SIG-M5 treated with dmso at 0.1 percent for 504 hours (cell line): ENCODE data around the gene GCC1.

Experiments
- DNase-seq: peaks from one replicate; lab custom pipeline; 2025; ENCODE audit not compliant: unreplicated experiment; lab: John Stamatoyannopoulos, UW

GCC1 gene, protein sequence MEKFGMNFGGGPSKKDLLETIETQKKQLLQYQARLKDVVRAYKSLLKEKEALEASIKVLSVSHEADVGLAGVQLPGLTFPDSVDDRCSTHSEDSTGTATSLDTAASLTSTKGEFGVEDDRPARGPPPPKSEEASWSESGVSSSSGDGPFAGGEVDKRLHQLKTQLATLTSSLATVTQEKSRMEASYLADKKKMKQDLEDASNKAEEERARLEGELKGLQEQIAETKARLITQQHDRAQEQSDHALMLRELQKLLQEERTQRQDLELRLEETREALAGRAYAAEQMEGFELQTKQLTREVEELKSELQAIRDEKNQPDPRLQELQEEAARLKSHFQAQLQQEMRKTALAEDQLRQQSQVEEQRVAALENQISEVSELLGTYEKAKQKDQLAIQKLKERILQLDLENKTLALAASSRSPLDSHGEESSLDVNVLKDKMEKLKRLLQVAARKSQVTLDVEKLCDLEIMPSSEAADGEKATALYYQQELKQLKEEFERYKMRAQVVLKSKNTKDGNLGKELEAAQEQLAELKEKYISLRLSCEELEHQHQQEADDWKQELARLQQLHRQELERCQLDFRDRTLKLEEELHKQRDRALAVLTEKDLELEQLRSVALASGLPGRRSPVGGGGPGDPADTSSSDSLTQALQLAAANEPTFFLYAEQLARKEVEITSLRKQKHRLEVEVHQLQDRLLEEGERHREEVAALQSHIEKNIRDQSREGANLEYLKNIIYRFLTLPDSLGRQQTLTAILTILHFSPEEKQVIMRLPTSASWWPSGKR

DNA sequence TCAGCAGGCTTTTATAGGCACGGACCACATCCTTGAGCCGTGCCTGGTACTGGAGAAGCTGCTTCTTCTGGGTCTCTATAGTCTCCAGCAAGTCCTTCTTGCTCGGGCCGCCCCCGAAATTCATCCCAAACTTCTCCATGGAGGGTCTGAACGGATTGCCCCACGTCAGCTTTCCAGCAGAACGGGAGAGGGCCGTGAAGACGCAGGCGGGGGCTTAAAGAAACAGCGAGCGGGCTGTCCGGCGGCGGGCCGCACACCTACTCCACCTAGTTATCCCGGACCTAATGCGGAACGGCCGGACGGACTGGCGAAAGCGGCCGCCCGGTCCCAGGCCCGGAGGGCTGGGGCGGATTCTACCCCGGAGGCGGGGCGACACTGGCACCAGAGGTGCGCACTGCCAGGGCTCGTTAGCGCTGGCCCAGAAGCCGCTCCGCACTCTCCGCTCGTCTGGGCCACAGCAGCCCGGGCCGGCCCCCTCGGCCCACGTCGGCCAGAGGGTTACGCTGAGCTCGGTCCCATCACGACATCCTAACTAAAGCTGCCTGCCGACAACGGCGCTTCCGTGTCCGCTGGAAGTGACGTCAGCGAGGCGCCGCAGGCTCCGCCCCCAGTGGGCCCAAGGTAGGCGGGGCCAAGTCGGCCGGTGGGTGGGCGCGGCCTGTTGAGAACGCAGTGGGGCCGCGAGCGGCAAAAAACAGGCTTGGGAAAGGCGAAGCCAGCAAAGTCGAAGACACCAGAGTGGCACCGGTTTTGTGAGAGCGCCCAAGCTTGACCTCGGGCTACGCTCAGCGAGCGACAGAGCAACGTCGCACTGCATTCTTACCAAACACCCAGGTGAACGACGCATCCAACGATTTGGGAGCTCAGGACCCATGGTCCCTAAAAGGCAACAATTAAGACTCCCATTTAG lies at the start of gene GCC1:
GCC1 (minus strand) TSS at position 553 of the 910 bp plus-strand sequence; CDS start at position 139, 414 bp downstream.
- DNase-seq = peak; percentile 69

- DNase-seq = no peak
Measured at GRCh38 chr7:127632276-127632910, 47.0 kb upstream of the GCC1 start.

- DNase-seq = peak; percentile 27
Measured at GRCh38 chr7:127629268-127629854, 44.0 kb upstream of the GCC1 start.

GRCh38 chr7:127628445-127628844 lies 43.0 kb upstream of the GCC1 start:
- no peak for DNase-seq

DNA sequence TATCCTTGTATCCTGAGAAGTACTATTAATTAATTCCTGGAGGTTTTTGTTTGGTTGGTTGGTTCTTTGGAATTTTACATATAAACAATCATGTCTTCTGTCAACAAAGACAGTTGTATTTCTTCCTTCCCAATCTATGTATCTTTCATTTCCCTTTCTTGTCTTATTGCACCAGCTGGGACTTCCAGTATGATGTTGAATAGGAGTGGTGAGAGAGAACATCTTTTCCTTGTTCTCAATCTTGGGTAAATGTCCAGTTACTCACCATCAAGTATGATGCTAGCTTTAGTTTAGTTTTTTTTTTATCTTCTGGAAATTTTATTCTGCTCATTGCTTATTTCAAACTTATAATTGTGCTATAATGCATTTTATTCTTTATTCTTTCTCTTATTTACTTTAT lies 39.9 kb upstream of the GCC1 start:
- no peak for DNase-seq

GRCh38 chr7:127620406-127621233 lies 35.2 kb upstream of the GCC1 start:
- peak; percentile 23 for DNase-seq

DNA sequence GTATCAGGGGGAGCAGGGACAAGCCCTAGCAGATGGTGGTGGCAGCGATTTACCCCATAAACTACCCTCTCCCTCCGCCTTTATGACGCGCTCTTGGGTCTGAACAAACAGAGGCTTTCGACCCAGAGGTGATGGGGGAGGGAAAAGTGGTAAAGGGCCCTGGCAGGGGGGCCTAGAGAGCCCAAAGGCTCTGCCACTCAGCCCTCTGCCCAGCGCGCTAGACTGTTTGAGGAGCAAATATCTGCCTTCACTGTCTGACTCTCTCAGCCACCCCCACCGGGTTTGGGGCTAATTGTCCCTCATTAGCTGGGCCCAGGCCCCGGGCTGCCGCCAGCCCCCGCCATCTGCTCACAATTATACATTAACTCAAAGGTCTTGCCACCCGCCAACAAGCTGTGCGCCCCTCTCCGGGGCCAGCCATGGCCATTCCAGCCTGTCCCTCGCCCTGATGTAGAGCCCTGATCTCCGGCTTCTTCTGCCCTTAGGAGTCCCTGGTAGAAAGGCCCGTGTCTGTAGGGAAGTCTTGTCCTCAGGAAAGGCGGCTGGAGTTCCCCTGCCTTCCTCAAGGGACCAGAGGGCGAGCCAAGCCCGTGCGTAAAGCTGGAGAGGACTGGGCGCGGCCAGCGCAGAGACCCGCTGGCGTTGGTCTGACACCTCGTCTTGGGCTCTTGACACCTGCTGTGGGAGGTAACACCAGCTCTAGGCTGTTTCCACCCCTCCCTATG lies 34.4 kb upstream of the GCC1 start:
- DNase-seq = no peak

DNA sequence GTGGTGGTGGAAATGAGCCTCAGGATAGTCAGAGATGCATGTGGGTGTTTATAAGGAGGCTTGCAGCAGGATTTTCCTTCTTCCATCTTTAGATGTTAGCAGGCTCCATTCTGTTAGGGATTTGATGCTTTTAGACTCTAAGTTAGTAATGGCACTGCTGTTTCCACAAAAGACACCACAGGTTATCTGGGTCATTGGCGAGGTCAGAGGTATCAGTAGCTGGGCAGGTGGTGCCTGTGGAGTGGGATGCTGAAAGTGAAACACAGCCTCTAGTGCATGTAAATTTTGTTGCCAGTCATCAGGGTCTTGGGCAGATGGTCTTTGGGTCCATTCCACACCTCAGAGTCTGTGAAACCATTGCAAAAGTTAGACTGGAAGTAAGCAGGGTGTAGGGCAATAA lies 33.4 kb upstream of the GCC1 start:
- no peak for DNase-seq

GRCh38 chr7:127618042-127618441 lies 32.6 kb upstream of the GCC1 start, which contains the start of gene PAX4:
PAX4 (minus strand) TSS chr7:127618142; CDS start chr7:127615928, 2,214 bp downstream.
- no peak for DNase-seq

DNA sequence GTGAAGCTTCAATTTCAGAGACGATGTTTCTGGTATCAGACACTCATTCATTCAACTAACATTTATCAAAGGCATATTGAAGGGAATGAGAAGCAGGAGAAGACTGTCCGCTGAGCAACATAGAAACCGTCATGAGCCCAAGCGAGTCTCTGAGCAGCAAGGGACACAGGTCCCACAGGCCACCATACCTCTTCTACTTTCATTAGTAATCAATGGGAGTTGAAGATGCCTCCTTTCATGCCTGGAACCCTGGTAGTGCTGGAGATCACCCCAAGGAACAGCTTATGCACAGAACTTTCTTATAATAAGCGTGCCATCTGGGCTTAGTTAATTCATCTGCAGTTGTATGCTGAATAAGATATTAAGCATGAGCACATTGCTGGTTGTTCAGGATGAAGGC lies 31.3 kb upstream of the GCC1 start:
- no peak for DNase-seq

DNA sequence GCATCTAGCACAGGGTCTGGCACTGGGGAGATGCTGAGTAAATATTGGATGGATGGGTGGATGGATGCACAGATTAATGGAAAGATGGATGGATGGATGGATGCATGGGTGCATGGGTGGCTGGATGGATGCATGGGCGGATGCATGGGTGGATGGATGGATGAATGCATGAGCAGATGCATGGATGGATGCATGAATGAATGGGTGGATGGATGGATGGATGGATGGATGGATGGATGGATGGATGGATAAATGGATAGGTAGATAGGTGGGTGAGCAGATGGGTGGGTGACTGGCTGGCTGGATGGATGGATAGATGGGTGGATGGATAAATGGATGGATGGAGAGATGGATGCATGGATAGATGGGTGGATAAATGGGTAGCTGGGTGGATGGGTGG lies 26.9 kb upstream of the GCC1 start:
- DNase-seq = no peak

DNA sequence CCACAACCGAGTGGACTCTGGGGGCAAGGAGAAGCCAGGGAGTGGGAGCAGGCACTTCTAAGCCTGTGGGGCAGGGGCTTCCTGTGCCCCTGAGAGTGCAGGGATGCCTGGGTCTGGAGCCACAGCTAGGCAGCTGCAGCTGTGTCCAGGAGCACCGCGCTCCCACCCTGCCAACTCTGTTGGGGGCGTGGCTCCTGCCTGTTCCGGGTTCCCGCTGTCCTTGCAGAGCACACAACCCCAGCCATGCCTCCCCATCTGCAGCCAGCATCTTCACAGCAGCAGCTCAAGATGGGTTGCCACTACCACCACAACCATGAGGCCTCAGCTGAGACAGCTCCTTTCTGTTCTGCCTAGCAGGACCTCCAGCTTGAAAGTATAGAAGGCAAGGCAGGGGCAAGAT lies 23.9 kb upstream of the GCC1 start:
- DNase-seq = no peak

DNA sequence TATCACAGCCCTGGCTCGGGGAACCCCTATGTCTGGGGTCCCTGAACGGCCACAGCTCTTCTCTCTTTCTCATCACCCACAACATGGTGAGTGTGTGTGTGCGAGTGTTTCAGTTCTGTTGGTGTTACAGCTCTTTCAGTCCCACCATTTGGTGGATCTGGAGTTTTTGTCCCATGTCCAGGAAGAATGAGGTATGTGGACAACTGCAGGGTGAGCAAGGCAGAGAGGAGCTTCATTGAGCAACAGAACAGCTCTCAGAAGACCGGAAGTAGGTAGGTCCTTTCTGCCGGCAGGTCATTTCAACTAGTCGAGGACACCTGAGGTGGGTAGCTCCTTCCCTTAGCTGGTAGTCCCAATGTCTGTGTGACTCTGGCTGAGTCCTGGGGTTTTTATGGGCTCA lies 23.1 kb upstream of the GCC1 start:
- DNase-seq = no peak

DNA sequence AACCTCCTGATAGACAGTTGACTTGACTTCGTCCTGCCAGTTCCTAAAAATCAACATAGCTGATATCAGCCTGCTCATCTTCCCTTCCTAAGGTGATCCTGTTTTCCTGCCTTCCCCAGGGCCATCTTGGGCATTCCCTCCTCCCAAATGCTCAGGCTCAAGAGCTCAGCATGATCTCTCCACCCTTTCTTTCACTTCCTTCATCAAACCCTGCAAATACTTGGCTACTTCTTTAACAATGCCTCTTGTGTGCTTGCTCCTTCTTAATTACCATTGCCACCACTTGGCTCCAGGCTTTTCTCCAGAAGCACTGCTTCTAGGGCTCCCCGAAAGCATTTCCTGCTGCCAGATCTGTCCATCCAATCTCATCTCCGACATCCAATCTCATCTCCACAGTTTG lies 15.5 kb upstream of the GCC1 start:
- DNase-seq = no peak

DNA sequence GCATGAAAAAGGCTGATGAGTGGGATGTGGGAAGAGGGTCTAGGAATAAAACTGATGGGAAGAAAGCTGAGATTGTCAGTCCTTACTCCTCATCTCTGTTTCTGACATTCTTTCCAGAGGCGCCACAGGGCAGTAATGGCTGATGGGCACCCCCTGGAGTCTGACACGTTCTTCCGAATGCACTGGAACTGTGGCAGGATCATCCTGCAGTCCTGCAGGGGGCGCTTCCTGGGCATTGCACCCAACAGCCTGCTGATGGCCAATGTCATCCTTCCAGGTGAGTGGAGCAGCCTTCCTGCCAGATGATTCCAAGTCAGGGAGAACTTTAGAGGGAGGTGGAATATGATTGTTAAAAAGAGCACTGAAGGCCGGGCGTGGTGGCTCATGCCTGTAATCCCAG lies 12.9 kb upstream of the GCC1 start:
- no peak for DNase-seq

- no peak for DNase-seq
Measured at GRCh38 chr7:127595737-127596136, 10.3 kb upstream of the GCC1 start.

DNA sequence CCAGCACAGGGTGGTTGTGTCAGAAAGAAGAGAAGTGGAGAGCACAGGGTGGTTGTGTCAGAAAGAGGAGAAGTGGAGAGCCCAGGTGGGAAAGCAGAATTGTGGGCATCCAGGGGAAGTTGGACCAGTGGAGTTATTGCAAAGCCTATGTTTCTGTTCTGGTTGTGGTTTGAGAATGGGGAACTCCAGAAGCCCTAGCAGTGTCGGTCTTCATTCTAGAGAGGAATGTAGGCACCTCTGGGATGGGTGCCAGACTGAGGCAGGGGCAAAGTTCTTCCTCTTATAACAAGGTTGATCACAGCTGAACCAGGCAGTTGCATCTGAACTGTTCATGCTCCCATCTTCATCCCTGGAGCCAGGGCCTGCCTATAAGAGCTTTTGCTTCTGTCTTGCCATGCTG lies 9.1 kb upstream of the GCC1 start:
- peak; percentile 91 for DNase-seq

GRCh38 chr7:127592550-127592949 lies 7.2 kb upstream of the GCC1 start:
- DNase-seq = no peak

- no peak for DNase-seq
Measured at GRCh38 chr7:127591591-127591990, 6.2 kb upstream of the GCC1 start.
